GM21529 (cell line): ENCODE data around the gene RAB13.

ENCODE experiments used
- ATAC-seq: cut with Tn5 transposase; IDR thresholded peaks from one replicate; pipeline ENCODE4 v1.9.1; 2021; ENCODE audit not compliant: unreplicated experiment

RAB13 gene

DNA sequence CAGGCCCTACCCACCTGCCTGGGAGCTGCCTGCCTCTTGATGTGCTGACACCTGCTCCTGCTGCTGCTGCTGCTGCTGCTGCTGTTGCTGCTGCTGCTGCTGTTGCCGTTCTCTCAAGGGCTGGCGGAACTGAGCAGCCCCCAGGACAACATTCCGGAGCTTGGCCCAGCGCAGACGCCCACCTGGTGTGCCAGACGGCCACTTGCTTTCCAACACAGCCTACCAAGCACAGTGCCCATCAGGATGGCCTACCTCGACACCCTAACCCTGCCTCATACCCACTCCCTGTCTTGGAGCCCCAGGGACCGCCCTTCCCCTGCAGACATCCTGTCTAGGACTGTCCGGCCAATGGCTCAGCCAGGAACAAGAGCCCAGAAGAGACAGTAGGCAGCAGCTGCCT is 51.4 kb downstream of the RAB13 start:
- no peak for ATAC-seq

- ATAC-seq, result no peak
Measured at GRCh38 chr1:153933955-153934354, 52.2 kb downstream of the RAB13 start.

DNA sequence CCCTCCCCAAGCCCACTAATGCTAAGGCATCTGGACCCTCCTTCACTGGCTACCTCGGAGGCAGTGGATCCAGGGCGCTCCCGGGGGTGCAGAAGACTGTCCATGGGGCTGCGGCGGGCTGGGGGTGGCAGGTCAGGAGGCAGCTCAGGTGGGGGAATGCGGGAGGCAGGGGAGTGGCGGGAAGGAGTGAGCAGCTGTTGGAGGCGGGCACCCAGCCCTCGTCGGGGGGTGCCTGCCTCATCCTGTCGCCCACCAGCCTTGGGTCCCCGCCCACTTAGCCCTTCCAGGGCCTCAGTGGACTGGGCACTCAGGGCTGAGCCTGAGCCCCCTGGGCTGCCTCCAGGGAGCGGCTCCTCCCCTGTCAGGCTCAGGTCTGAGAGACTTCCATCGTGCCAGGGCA is 52.7 kb downstream of the RAB13 start:
- ATAC-seq, result no peak

DNA sequence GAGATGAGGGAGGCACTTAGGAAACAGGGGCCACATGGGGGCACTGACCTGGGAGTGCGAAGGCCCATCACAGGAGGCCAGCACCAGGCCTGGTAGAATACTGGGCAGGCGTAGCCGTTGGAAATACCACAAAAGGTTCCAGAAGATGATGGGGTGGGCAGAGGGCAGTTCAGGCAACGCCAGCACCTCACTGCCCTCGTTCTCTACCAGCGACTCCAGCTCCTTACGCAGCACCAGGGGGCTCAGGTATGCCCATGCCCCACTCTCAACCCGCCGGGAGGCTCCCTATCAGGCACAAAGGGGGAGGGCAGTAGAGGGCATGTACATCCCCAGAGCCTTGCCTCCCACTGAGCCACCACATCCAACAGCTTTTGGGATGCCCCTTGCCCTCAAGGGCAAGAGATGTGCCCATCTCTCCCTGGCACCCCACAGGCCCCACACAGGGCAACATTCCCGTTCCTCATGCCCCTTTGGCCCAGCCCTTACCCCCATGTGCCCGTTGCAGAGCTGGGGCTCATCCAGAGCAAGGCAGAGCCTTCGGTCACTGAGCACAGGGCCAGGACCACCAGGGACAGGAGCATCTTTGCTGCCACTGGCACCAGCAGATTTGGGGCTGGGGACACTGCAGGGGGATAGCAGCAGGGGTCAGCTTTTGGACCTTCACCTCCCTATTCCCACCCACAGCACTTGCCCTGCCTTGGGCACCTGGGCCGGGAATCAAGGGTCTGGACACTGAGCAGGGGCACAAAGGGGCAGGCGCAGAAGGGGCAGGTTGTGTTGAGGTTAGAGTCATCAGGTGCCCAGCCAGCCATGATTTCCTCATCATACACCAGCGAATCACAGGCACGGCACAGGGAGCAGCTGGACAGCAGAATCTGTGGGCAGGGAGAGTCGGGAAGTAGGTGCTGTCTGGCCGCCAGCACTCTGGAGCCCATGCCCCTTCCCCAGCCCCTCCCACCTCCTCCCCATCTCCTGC is 53.7 kb downstream of the RAB13 start:
- no peak for ATAC-seq
